Keratinocyte (primary cell): ENCODE data around the gene TEFM. TPM values are rescaled to one million over a fixed set of nuclear protein-coding genes. Genes with fewer than 3 reads are reported as not detected.

ENCODE experiments used
- DNase-seq: peaks from one replicate; pipeline ENCODE4 v3.0.0-alpha.2; 2011; ENCODE audit warnings: low read depth, missing footprints, low spot score
- FAIRE-seq: peaks from 2 replicates; lab custom pipeline; 2011; peaks lifted over from hg19 to GRCh38; lab: Jason Lieb, UNC
- H2AFZ ChIP-seq: 2 replicates; pipeline ENCODE4 v1.6.0; 2012; ENCODE audit warnings: low read length, control low read depth, inconsistent platforms; ENCODE audit not compliant: control insufficient read depth
- H3K27ac ChIP-seq: 2 replicates; pipeline ENCODE4 v1.5.1; 2011; ENCODE audit warnings: low read length; ENCODE audit not compliant: control insufficient read depth, insufficient read depth
- H3K27me3 ChIP-seq: 3 replicates; pipeline ENCODE4 v1.6.0; 2011; ENCODE audit warnings: low read length; ENCODE audit not compliant: control insufficient read depth, insufficient read depth; ENCODE audit errors: extremely low read depth
- H3K36me3 ChIP-seq, 2 experiments: 2 replicates in 1 of 2; 3 replicates in 1 of 2; pipeline ENCODE4 v1.5.1; 2011; ENCODE audit warnings: low read length in 2 of 2, mild to moderate bottlenecking in 1 of 2; ENCODE audit not compliant: control insufficient read depth in 2 of 2, insufficient read depth in 2 of 2; ENCODE audit errors: extremely low read depth in 1 of 2
- H3K4me1 ChIP-seq: 3 replicates; pipeline ENCODE4 v1.5.1; 2011; ENCODE audit warnings: low read length; ENCODE audit not compliant: control insufficient read depth, insufficient read depth; ENCODE audit errors: extremely low read depth
- H3K4me2 ChIP-seq: 3 replicates; pipeline ENCODE4 v1.6.0; 2011; ENCODE audit warnings: low read depth, low read length; ENCODE audit not compliant: control insufficient read depth, insufficient read depth; ENCODE audit errors: extremely low read depth
- H3K4me3 ChIP-seq, 3 experiments: fragments of 200-600 bp in 1 of 3; sonication (generic) in 1 of 3; 2 replicates in 2 of 3; 3 replicates in 1 of 3; pipeline ENCODE4 v1.5.1; 2011 to 2016; ENCODE audit warnings: low read length in 3 of 3, mild to moderate bottlenecking in 3 of 3, control low read depth in 2 of 3, inconsistent platforms in 1 of 3, low read depth in 1 of 3, mixed read lengths in 1 of 3, mixed run types in 1 of 3, moderate library complexity in 1 of 3; ENCODE audit not compliant: control insufficient read depth in 2 of 3, insufficient read depth in 2 of 3; ENCODE audit errors: extremely low read depth in 1 of 3
- H3K79me2 ChIP-seq: 2 replicates; pipeline ENCODE4 v1.6.0; 2012; ENCODE audit warnings: low read length; ENCODE audit not compliant: control insufficient read depth, insufficient read depth
- H3K9ac ChIP-seq: 3 replicates; pipeline ENCODE4 v1.6.0; 2011; ENCODE audit warnings: low read length; ENCODE audit not compliant: control insufficient read depth, insufficient read depth; ENCODE audit errors: extremely low read depth
- H3K9me1 ChIP-seq: 3 replicates; pipeline ENCODE4 v1.6.0; 2011; ENCODE audit warnings: low read length; ENCODE audit not compliant: control insufficient read depth, insufficient read depth; ENCODE audit errors: extremely low read depth
- H3K9me3 ChIP-seq: 2 replicates; pipeline ENCODE4 v1.5.1; 2012; ENCODE audit warnings: low read depth, low read length; ENCODE audit not compliant: control insufficient read depth
- H4K20me1 ChIP-seq: 3 replicates; pipeline ENCODE4 v1.6.0; 2011; ENCODE audit warnings: low read length; ENCODE audit not compliant: control insufficient read depth, insufficient read depth; ENCODE audit errors: extremely low read depth
- EZH2 ChIP-seq: IDR thresholded peaks from one replicate; pipeline ENCODE4 v1.6.1; 2012; ENCODE audit warnings: inconsistent platforms, mild to moderate bottlenecking, low read length, moderate library complexity
- dilution Hi-C: fragments of 300-500 bp; cut with MboI; formaldehyde crosslinking; loops from one replicate; pipeline ENCODE4 v1.7.0; 2020; ENCODE audit warnings: low sequenced_read_pairs; ENCODE audit not compliant: extremely low pct_ligation_motif_present
- polyA plus RNA-seq, 5 experiments: library from polyadenylated mRNA; depleted of rRNA in 3 of 5; stranded (reverse) in 3 of 5; stranded (forward) in 1 of 5; unstranded in 1 of 5; fragments of >200 nt; gene quantifications; 1 replicate in 1 of 5; 2 replicates in 3 of 5; 3 replicates in 1 of 5; pipeline versions ENCODE4 v1.2.1 to v1.2.3, GENCODE V29; 2011 to 2012; ENCODE audit warnings: missing spikeins in 2 of 5, low read depth in 1 of 5, low replicate concordance in 1 of 5
- small RNA-seq, 3 experiments: library from RNA; depleted of rRNA; stranded (forward); fragments of <200 nt; gene quantifications; one replicate each; pipeline ENCODE3, GENCODE V24; 2012; ENCODE audit warnings: low read depth in 3 of 3, low replicate concordance in 1 of 3; ENCODE audit not compliant: insufficient read length in 3 of 3
- TF ChIP-seq, protein P1 (sequence below), 3 experiments: IDR thresholded peaks in 1 of 3; conservative IDR thresholded peaks in 1 of 3; optimal IDR thresholded peaks in 1 of 3; 2 replicates in 2 of 3; 3 replicates in 1 of 3; pipeline versions ENCODE3 to v1.5.1; 2011; ENCODE audit warnings: low read length in 3 of 3, mild to moderate bottlenecking in 3 of 3, moderate library complexity in 2 of 3, control low read depth in 1 of 3, inconsistent platforms in 1 of 3; ENCODE audit not compliant: insufficient read depth in 2 of 3; ENCODE audit errors: extremely low read depth in 1 of 3

TEFM gene
- polyA plus RNA-seq, 1 donor (not counting 4 experiments of a cell fraction or from before 2014, with no cell fraction given) = 16.9 TPM

DNA sequence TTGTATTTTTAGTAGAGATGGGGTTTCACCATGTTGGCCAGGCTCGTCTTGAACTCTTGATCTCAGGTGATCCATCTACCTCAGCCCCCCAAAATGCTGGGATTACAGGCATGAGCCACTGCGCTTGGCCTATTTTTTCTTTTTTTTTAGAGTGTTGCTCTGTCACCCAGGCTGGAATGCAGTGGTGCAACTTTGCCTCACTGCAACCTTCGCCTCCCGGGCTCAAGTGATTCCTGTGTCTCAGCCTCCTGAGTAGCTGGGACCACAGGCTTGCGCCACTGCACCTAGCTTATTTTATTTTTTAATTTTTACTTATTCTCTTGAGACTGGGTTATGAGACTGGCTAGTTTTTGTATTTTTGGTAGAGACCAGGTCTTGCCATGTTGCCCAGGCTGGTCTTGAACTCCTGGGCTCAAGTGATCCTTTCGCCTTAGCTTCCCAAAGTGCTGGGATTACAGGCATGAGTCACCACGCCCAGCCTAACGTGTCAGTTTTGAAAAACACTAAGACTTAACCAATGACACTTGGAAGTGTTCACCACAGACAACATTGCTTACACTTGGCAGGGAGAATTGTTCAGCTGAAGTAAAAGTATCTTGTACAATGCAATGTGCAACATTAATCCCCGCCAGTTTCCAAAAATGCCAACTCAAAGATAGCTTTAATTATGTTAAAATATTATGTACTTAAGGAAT, 47.3 kb downstream of the TEFM start:
- TF ChIP-seq, protein P1, sequence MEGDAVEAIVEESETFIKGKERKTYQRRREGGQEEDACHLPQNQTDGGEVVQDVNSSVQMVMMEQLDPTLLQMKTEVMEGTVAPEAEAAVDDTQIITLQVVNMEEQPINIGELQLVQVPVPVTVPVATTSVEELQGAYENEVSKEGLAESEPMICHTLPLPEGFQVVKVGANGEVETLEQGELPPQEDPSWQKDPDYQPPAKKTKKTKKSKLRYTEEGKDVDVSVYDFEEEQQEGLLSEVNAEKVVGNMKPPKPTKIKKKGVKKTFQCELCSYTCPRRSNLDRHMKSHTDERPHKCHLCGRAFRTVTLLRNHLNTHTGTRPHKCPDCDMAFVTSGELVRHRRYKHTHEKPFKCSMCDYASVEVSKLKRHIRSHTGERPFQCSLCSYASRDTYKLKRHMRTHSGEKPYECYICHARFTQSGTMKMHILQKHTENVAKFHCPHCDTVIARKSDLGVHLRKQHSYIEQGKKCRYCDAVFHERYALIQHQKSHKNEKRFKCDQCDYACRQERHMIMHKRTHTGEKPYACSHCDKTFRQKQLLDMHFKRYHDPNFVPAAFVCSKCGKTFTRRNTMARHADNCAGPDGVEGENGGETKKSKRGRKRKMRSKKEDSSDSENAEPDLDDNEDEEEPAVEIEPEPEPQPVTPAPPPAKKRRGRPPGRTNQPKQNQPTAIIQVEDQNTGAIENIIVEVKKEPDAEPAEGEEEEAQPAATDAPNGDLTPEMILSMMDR (optimal IDR thresholded peaks at IDR 0.05 in 1 of 3, IDR thresholded peaks at IDR 0.05 in 1 of 3, conservative IDR thresholded peaks at IDR 0.05 in 1 of 3; ENCODE audit: extremely low read depth in 1 of 3, insufficient read depth in 2 of 3, low read length in 3 of 3) = no peak
- no peak for TF ChIP-seq EZH2
- Histone ChIP-seq H3K4me1 (no peaks in the 10 kb centered on the region), H3K79me2 (no peaks in the 10 kb centered on the region), H3K4me2 (no peak overlapping the region), H2AFZ (no peak overlapping the region), H3K9me1 (no peaks in the 10 kb centered on the region), H4K20me1 (no peaks in the 10 kb centered on the region), H3K27me3 (no peaks in the 10 kb centered on the region), H3K36me3 (no peaks in the 10 kb centered on the region), H3K27ac (no peak overlapping the region), H3K9ac (no peak overlapping the region), H3K4me3 (no peak overlapping the region), H3K9me3 (no peaks in the 10 kb centered on the region)
- FAIRE-seq = no peak
- no peak for DNase-seq
- dilution Hi-C loops = no loop called here

GRCh38 chr17:30854146-30854545, 51.9 kb downstream of the TEFM start:
- dilution Hi-C loops = no loop called here
- Histone ChIP-seq H3K27me3 (no peaks in the 10 kb centered on the region), H4K20me1 (no peaks in the 10 kb centered on the region), H3K4me1 (no peaks in the 10 kb centered on the region), H3K79me2 (no peaks in the 10 kb centered on the region), H3K27ac (no peak overlapping the region), H2AFZ (no peak overlapping the region), H3K4me2 (no peak overlapping the region), H3K9me1 (no peaks in the 10 kb centered on the region), H3K4me3 (no peak overlapping the region), H3K36me3 (peaks cover 0 to 4% of the 10 kb centered on the region in 2 experiments), H3K9me3 (no peaks in the 10 kb centered on the region), H3K9ac (no peak overlapping the region)
- DNase-seq (no peak), FAIRE-seq (no peak)
- TF ChIP-seq, protein P1 (optimal IDR thresholded peaks at IDR 0.05 in 1 of 3, IDR thresholded peaks at IDR 0.05 in 1 of 3, conservative IDR thresholded peaks at IDR 0.05 in 1 of 3; ENCODE audit: extremely low read depth in 1 of 3, insufficient read depth in 2 of 3, low read length in 3 of 3) = no peak
- TF ChIP-seq EZH2 = no peak

Small RNA genes within 50 kb of the gene (small RNA-seq; reads per million reads assigned to genes)
- 0 reads per million in 3 experiments for gene RNU6-298P

Other genes starting within 250 kb of the TEFM start
- gene CRLF3, start 81.5 kb downstream of the TEFM start, polyA plus RNA-seq = 15.2 to 22.4 TPM (median 16.8 TPM) in 3 replicates
- 0.50 to 2.2 TPM (median 1.6 TPM) in 3 replicates for gene ATAD5, start 74.3 kb downstream of the TEFM start, polyA plus RNA-seq
- 1.3 to 4.2 TPM (median 1.4 TPM) in 3 replicates for gene ADAP2, start 15.7 kb upstream of the TEFM start, polyA plus RNA-seq
- 13.5 to 15.7 TPM (median 13.6 TPM) in 3 replicates for gene RNF135, start 64.8 kb upstream of the TEFM start, polyA plus RNA-seq
- 20.3 to 29.6 TPM (median 26.7 TPM) in 3 replicates for gene NF1, start 188.7 kb upstream of the TEFM start, polyA plus RNA-seq